ENCODE measurements around the gene DCST2. TPM values are rescaled to one million over a fixed set of nuclear protein-coding genes. Genes with fewer than 3 reads are reported as not detected.
"Not testable (repeated sequence)": the region's sequence is repeated elsewhere in the genome, so short reads cannot be mapped to it uniquely, and the experiment has no call there.

The DCST2 gene
- total and polyA plus RNA-seq, 2 donors (not counting 3 experiments of a cell fraction or from before 2014, with no cell fraction given) = 0.29 to 0.51 TPM

- H3K4me3 ChIP-seq (replicated peaks in 1 of 3; ENCODE audit: insufficient read depth in 1 of 3, low read depth in 1 of 3, low read length in 3 of 3); H3K36me3 ChIP-seq (ENCODE audit: control insufficient read depth in 2 of 2, extremely low read depth in 1 of 2, insufficient read depth in 2 of 2, low read length in 2 of 2); H3K9me3 ChIP-seq (replicated peaks; ENCODE audit: control insufficient read depth, insufficient read depth, low read length); H3K9ac ChIP-seq (replicated peaks; ENCODE audit: extremely low read depth, insufficient read depth, low read length); H2AFZ ChIP-seq (ENCODE audit: low read depth, low read length); BruUV-seq (replicated peaks); H3K9me1 ChIP-seq (replicated peaks; ENCODE audit: control insufficient read depth, extremely low read depth, insufficient read depth, low read length); H3K27me3 ChIP-seq (ENCODE audit: control insufficient read depth in 2 of 2, insufficient read depth in 2 of 2, low read length in 2 of 2); H4K20me1 ChIP-seq (replicated peaks; ENCODE audit: control insufficient read depth, extremely low read depth, insufficient read depth, low read length); H3K4me2 ChIP-seq (ENCODE audit: insufficient read depth, low read length); dilution Hi-C loops (cut with MboI; ENCODE audit: extremely low pct_ligation_motif_present, low sequenced_read_pairs); H3K27ac ChIP-seq (ENCODE audit: insufficient read depth, low read depth, low read length); H3K79me2 ChIP-seq (ENCODE audit: control insufficient read depth, insufficient read depth, low read length): not testable (repeated sequence)
- FAIRE-seq = peak; percentile 83
- intact Hi-C loops (cut with micrococcal nuclease) = loop anchor here (1.0 to 5.0 kb wide), 2 partner anchors 20 to 328 kb away; no protein-coding TSS in a partner anchor
- DNase-seq (ENCODE audit: low read depth, low spot score) = peak; percentile 80
- ChIA-PET CTCF (interaction anchor here (0.5 to 4.7 kb wide), 16 partner anchors 12 to 436 kb away, joined by 3 to 65 read pairs (median 6); partner anchors contain the start of genes FLAD1, PBXIP1, PYGO2 and SHC1), POLR2A (interaction anchor here (0.7 to 1.1 kb wide), 4 partner anchors 10 to 516 kb away, joined by 4 to 10 read pairs (median 7); partner anchors contain the start of gene SHC1)
- TF ChIP-seq, protein P1, sequence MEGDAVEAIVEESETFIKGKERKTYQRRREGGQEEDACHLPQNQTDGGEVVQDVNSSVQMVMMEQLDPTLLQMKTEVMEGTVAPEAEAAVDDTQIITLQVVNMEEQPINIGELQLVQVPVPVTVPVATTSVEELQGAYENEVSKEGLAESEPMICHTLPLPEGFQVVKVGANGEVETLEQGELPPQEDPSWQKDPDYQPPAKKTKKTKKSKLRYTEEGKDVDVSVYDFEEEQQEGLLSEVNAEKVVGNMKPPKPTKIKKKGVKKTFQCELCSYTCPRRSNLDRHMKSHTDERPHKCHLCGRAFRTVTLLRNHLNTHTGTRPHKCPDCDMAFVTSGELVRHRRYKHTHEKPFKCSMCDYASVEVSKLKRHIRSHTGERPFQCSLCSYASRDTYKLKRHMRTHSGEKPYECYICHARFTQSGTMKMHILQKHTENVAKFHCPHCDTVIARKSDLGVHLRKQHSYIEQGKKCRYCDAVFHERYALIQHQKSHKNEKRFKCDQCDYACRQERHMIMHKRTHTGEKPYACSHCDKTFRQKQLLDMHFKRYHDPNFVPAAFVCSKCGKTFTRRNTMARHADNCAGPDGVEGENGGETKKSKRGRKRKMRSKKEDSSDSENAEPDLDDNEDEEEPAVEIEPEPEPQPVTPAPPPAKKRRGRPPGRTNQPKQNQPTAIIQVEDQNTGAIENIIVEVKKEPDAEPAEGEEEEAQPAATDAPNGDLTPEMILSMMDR (IDR thresholded peaks at IDR 0.05; ENCODE audit: extremely low read depth in 1 of 2, insufficient read depth in 1 of 2, low read depth in 1 of 2, low read length in 2 of 2) = peak; percentile 34 to 36
- peaks cover 11% of the 10 kb centered on the region for H3K4me1 ChIP-seq (ENCODE audit: control insufficient read depth, extremely low read depth, insufficient read depth, low read length)
These were observed 38.1 kb downstream of the DCST2 start for GRCh38 chr1:154995301-154995983.

- no TSS peak for BruUV-seq (replicated peaks)
- TF ChIP-seq POLR2A (IDR thresholded peaks at IDR 0.05; ENCODE audit: low read depth, low read length) = no peak
- TF ChIP-seq, protein P1 (IDR thresholded peaks at IDR 0.05; ENCODE audit: extremely low read depth in 1 of 2, insufficient read depth in 1 of 2, low read depth in 1 of 2, low read length in 2 of 2) = no peak
- TF ChIP-seq JUN (IDR thresholded peaks at IDR 0.05; ENCODE audit: borderline replicate concordance, insufficient read depth, insufficient read length, low read depth) = no peak
- TF ChIP-seq, protein P2, sequence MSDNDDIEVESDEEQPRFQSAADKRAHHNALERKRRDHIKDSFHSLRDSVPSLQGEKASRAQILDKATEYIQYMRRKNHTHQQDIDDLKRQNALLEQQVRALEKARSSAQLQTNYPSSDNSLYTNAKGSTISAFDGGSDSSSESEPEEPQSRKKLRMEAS (IDR thresholded peaks at IDR 0.05; ENCODE audit: insufficient read depth, insufficient read length) = no peak
- TF ChIP-seq GATA2 (IDR thresholded peaks at IDR 0.05; ENCODE audit: insufficient read depth, insufficient read length, low read depth, low read length) = no peak
- TF ChIP-seq MYC (IDR thresholded peaks at IDR 0.05; ENCODE audit: low read depth, low read length) = no peak
- no peak for TF ChIP-seq POLR2AphosphoS5 (IDR thresholded peaks at IDR 0.05; ENCODE audit: insufficient read depth, low read depth, low read length)
- TF ChIP-seq FOS (IDR thresholded peaks at IDR 0.05; ENCODE audit: borderline replicate concordance, insufficient read depth, low read length) = no peak
- no peak for TF ChIP-seq EZH2 (IDR thresholded peaks at IDR 0.05; ENCODE audit: borderline replicate concordance, low read depth, low read length, severe bottlenecking)
- Histone ChIP-seq H3K9me1 (replicated peaks; ENCODE audit: control insufficient read depth, extremely low read depth, insufficient read depth, low read length) (no peaks in the 10 kb centered on the region), H3K9ac (replicated peaks; ENCODE audit: extremely low read depth, insufficient read depth, low read length) (no peak overlapping the region), H3K36me3 (ENCODE audit: control insufficient read depth in 2 of 2, extremely low read depth in 1 of 2, insufficient read depth in 2 of 2, low read length in 2 of 2) (peaks cover 0 to 6% of the 10 kb centered on the region in 2 experiments), H3K9me3 (replicated peaks; ENCODE audit: control insufficient read depth, insufficient read depth, low read length) (no peaks in the 10 kb centered on the region), H3K27me3 (ENCODE audit: control insufficient read depth in 2 of 2, insufficient read depth in 2 of 2, low read length in 2 of 2) (no peaks in the 10 kb centered on the region), H2AFZ (ENCODE audit: low read depth, low read length) (no peak overlapping the region), H3K4me2 (ENCODE audit: insufficient read depth, low read length) (no peak overlapping the region), H3K4me3 (replicated peaks in 1 of 3; ENCODE audit: insufficient read depth in 1 of 3, low read depth in 1 of 3, low read length in 3 of 3) (no peak overlapping the region), H4K20me1 (replicated peaks; ENCODE audit: control insufficient read depth, extremely low read depth, insufficient read depth, low read length) (no peaks in the 10 kb centered on the region), H3K27ac (ENCODE audit: insufficient read depth, low read depth, low read length) (no peak overlapping the region), H3K79me2 (ENCODE audit: control insufficient read depth, insufficient read depth, low read length) (no peaks in the 10 kb centered on the region), H3K4me1 (ENCODE audit: control insufficient read depth, extremely low read depth, insufficient read depth, low read length) (peaks cover 3% of the 10 kb centered on the region)
- FAIRE-seq (peak; percentile 35), DNase-seq (ENCODE audit: low read depth, low spot score) (no peak)
- dilution Hi-C loops (cut with MboI; ENCODE audit: extremely low pct_ligation_motif_present, low sequenced_read_pairs) (no loop called here), intact Hi-C loops (cut with micrococcal nuclease) (no loop called here)
- ChIA-PET POLR2A (interaction anchor here (0.7 to 1.7 kb wide), 4 partner anchors 10 to 137 kb away, joined by 3 to 10 read pairs (median 5); partner anchors contain the start of gene SHC1), CTCF (interaction anchor here (1.0 to 4.7 kb wide), 13 partner anchors 8 to 90 kb away, joined by 4 to 65 read pairs (median 7); partner anchors contain the start of genes FLAD1, PBXIP1, PYGO2 and SHC1)
These were observed 39.0 kb downstream of the DCST2 start for GRCh38 chr1:154994591-154994990.

Measured in endothelial cell of umbilical vein (primary cell).